ENCODE results near the gene EPHB3.

Gene EPHB3

DNA sequence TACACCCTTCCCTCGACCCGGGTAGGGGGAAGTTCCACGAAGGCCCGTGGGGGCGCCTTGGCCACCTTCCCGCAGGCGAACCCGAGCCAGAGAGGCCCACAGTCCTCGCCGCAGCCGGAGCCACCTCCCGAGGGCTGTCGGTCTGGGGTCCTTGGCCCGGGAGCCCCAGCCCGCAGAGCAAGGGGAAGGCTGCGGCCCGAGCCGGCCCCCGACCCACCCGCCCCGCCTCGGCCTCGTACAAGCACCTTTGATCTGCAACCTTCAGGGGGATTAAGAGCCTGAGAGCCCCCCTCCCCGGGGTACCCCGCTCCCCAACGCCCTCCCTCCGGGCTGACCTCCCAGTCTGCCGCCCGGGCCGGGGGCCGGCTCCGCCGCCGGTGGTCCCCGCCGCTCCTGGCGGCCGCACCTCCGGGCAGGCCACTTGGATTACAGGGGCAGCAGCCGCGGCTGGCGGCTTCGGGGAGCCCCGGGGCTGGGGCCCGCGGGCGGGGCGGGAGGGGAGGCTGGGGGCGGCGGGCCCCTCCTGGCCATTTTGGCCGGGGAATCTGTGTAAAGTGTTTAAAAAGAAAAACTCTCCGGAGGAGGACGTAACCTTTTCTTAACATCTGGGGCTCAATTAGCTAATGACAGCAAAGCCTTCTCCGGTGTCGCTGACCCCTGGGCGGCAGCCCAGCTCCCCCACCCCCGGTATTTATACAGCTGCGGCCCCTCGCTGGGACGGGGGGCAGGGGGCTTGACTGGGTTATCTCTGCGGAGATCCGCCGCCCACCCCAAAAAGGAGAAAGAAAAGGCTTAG, 40.2 kb downstream of the EPHB3 start:
- Histone ChIP-seq H3F3A (ENCODE audit: insufficient read depth, low read length) (no peaks in the 10 kb centered on the region), H3K9me3 (ENCODE audit: low read length) (no peaks in the 10 kb centered on the region), H4K20me1 (ENCODE audit: insufficient read depth, low read length) (no peaks in the 10 kb centered on the region), H3K27me3 (ENCODE audit: insufficient read depth, low read length) (peaks cover 30% of the 10 kb centered on the region), H3K4me1 (ENCODE audit: insufficient read depth, low read length, severe bottlenecking) (no peaks in the 10 kb centered on the region), H3K79me2 (ENCODE audit: insufficient read depth, low read length) (no peaks in the 10 kb centered on the region), H3K9ac (ENCODE audit: low read length) (no peak overlapping the region), H3K27ac (ENCODE audit: low read depth, low read length, poor library complexity, severe bottlenecking) (no peak overlapping the region), H3K4me3 (ENCODE audit: low read depth, low read length, poor library complexity, severe bottlenecking) (no peak overlapping the region), H3K36me3 (ENCODE audit: insufficient read depth, low read length) (no peaks in the 10 kb centered on the region), H2AFZ (ENCODE audit: low read length) (no peak overlapping the region), H3K4me2 (ENCODE audit: low read length) (no peak overlapping the region), H3K9me2 (ENCODE audit: low read depth, low read length) (no peaks in the 10 kb centered on the region)
- TF ChIP-seq EZH2 (IDR thresholded peaks at IDR 0.05; ENCODE audit: borderline replicate concordance, low read length), result no peak
- TF ChIP-seq, protein P1, sequence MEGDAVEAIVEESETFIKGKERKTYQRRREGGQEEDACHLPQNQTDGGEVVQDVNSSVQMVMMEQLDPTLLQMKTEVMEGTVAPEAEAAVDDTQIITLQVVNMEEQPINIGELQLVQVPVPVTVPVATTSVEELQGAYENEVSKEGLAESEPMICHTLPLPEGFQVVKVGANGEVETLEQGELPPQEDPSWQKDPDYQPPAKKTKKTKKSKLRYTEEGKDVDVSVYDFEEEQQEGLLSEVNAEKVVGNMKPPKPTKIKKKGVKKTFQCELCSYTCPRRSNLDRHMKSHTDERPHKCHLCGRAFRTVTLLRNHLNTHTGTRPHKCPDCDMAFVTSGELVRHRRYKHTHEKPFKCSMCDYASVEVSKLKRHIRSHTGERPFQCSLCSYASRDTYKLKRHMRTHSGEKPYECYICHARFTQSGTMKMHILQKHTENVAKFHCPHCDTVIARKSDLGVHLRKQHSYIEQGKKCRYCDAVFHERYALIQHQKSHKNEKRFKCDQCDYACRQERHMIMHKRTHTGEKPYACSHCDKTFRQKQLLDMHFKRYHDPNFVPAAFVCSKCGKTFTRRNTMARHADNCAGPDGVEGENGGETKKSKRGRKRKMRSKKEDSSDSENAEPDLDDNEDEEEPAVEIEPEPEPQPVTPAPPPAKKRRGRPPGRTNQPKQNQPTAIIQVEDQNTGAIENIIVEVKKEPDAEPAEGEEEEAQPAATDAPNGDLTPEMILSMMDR (IDR thresholded peaks at IDR 0.05; ENCODE audit: low read length), result no peak

- H3K9ac ChIP-seq (ENCODE audit: low read length), result no peak overlapping the region
Observed at GRCh38 chr3:184602372-184603150, 41.0 kb downstream of the EPHB3 start.

GRCh38 chr3:184603151-184604030, 41.8 kb downstream of the EPHB3 start:
- no peaks in the 10 kb centered on the region for H3K9me3 ChIP-seq (ENCODE audit: low read length)
- H2AFZ ChIP-seq (ENCODE audit: low read length), result no peak overlapping the region
- no peak overlapping the region for H3K27ac ChIP-seq (ENCODE audit: low read depth, low read length, poor library complexity, severe bottlenecking)
- no peaks in the 10 kb centered on the region for H3K4me1 ChIP-seq (ENCODE audit: insufficient read depth, low read length, severe bottlenecking)
- peaks cover 30% of the 10 kb centered on the region for H3K27me3 ChIP-seq (ENCODE audit: insufficient read depth, low read length)
- H4K20me1 ChIP-seq (ENCODE audit: insufficient read depth, low read length), result no peaks in the 10 kb centered on the region
- H3K79me2 ChIP-seq (ENCODE audit: insufficient read depth, low read length), result no peaks in the 10 kb centered on the region
- no peak overlapping the region for H3K9ac ChIP-seq (ENCODE audit: low read length)
- TF ChIP-seq, protein P1 (IDR thresholded peaks at IDR 0.05; ENCODE audit: low read length), result no peak
- no peak for TF ChIP-seq EZH2 (IDR thresholded peaks at IDR 0.05; ENCODE audit: borderline replicate concordance, low read length)
- no peaks in the 10 kb centered on the region for H3K9me2 ChIP-seq (ENCODE audit: low read depth, low read length)
- no peak overlapping the region for H3K4me2 ChIP-seq (ENCODE audit: low read length)
- H3K4me3 ChIP-seq (ENCODE audit: low read depth, low read length, poor library complexity, severe bottlenecking), result no peak overlapping the region
- H3K36me3 ChIP-seq (ENCODE audit: insufficient read depth, low read length), result no peaks in the 10 kb centered on the region
- H3F3A ChIP-seq (ENCODE audit: insufficient read depth, low read length), result no peaks in the 10 kb centered on the region

More at GRCh38 chr3:184602372-184603150, 41.0 kb downstream of the EPHB3 start:
- Histone ChIP-seq H3K27ac (ENCODE audit: low read depth, low read length, poor library complexity, severe bottlenecking) (no peak overlapping the region), H3K4me3 (ENCODE audit: low read depth, low read length, poor library complexity, severe bottlenecking) (no peak overlapping the region), H3F3A (ENCODE audit: insufficient read depth, low read length) (no peaks in the 10 kb centered on the region), H3K27me3 (ENCODE audit: insufficient read depth, low read length) (peaks cover 30% of the 10 kb centered on the region), H3K36me3 (ENCODE audit: insufficient read depth, low read length) (no peaks in the 10 kb centered on the region), H3K4me1 (ENCODE audit: insufficient read depth, low read length, severe bottlenecking) (no peaks in the 10 kb centered on the region), H2AFZ (ENCODE audit: low read length) (no peak overlapping the region), H3K9me2 (ENCODE audit: low read depth, low read length) (no peaks in the 10 kb centered on the region), H4K20me1 (ENCODE audit: insufficient read depth, low read length) (no peaks in the 10 kb centered on the region), H3K4me2 (ENCODE audit: low read length) (no peak overlapping the region), H3K79me2 (ENCODE audit: insufficient read depth, low read length) (no peaks in the 10 kb centered on the region), H3K9me3 (ENCODE audit: low read length) (no peaks in the 10 kb centered on the region)
- TF ChIP-seq, protein P1 (IDR thresholded peaks at IDR 0.05; ENCODE audit: low read length), result no peak
- no peak for TF ChIP-seq EZH2 (IDR thresholded peaks at IDR 0.05; ENCODE audit: borderline replicate concordance, low read length)

Data from OCI-LY1 (cell line).